ENCODE results near the gene PRPS1.
"Not testable (repeated sequence)": the region's sequence is repeated elsewhere in the genome, so short reads cannot be mapped to it uniquely, and the experiment has no call there.

PRPS1 gene

GRCh38 chrX:107629540-107629909 lies 1.2 kb downstream of the PRPS1 start:
- DNase-seq (ENCODE audit: low read depth in 2 of 3, low spot score in 2 of 3) = no peak

GRCh38 chrX:107630031-107630689 lies 1.9 kb downstream of the PRPS1 start:
- DNase-seq (ENCODE audit: low read depth in 2 of 3, low spot score in 2 of 3) = no peak

GRCh38 chrX:107632346-107632745 lies 4.0 kb downstream of the PRPS1 start:
- no peak for DNase-seq (ENCODE audit: low read depth in 2 of 3, low spot score in 2 of 3)

GRCh38 chrX:107646735-107647134 lies 18.4 kb downstream of the PRPS1 start:
- DNase-seq (ENCODE audit: low read depth in 2 of 3, low spot score in 2 of 3) = no peak

- no peak for DNase-seq (ENCODE audit: low read depth in 2 of 3, low spot score in 2 of 3)
Observed at GRCh38 chrX:107648332-107648731, 20.0 kb downstream of the PRPS1 start.

GRCh38 chrX:107654566-107654871 lies 26.2 kb downstream of the PRPS1 start:
- no peak for DNase-seq (ENCODE audit: low read depth in 2 of 3, low spot score in 2 of 3)

- peak in 1 of 3 experiments; percentile 55 for DNase-seq (ENCODE audit: low read depth in 2 of 3, low spot score in 2 of 3)
Observed at GRCh38 chrX:107654872-107655761, 26.8 kb downstream of the PRPS1 start.

- no peak for DNase-seq (ENCODE audit: low read depth in 2 of 3, low spot score in 2 of 3)
Observed at GRCh38 chrX:107656978-107657377, 28.7 kb downstream of the PRPS1 start.

- DNase-seq (ENCODE audit: low read depth in 2 of 3, low spot score in 2 of 3) = no peak
Observed at GRCh38 chrX:107658660-107659059, 30.4 kb downstream of the PRPS1 start.

- no peak for DNase-seq (ENCODE audit: low read depth in 2 of 3, low spot score in 2 of 3)
Observed at GRCh38 chrX:107659286-107659685, 31.0 kb downstream of the PRPS1 start.

- DNase-seq (ENCODE audit: low read depth in 2 of 3, low spot score in 2 of 3) = no peak
Observed at GRCh38 chrX:107659768-107660167, 31.5 kb downstream of the PRPS1 start.

- DNase-seq (ENCODE audit: low read depth in 2 of 3, low spot score in 2 of 3) = no peak
Observed at GRCh38 chrX:107662145-107662544, 33.8 kb downstream of the PRPS1 start.

GRCh38 chrX:107662824-107663223 lies 34.5 kb downstream of the PRPS1 start:
- no peak for DNase-seq (ENCODE audit: low read depth in 2 of 3, low spot score in 2 of 3)

GRCh38 chrX:107666931-107667330 lies 38.6 kb downstream of the PRPS1 start:
- no peak for DNase-seq (ENCODE audit: low read depth in 2 of 3, low spot score in 2 of 3)

GRCh38 chrX:107667426-107667825 lies 39.1 kb downstream of the PRPS1 start:
- no peak for DNase-seq (ENCODE audit: low read depth in 2 of 3, low spot score in 2 of 3)

- not testable (repeated sequence) for DNase-seq (ENCODE audit: low read depth in 2 of 3, low spot score in 2 of 3)
Observed at GRCh38 chrX:107668710-107669109, 40.4 kb downstream of the PRPS1 start.

GRCh38 chrX:107669261-107669660 lies 41.0 kb downstream of the PRPS1 start:
- DNase-seq (ENCODE audit: low read depth in 2 of 3, low spot score in 2 of 3) = no peak

GRCh38 chrX:107669885-107670628 lies 41.7 kb downstream of the PRPS1 start:
- DNase-seq (ENCODE audit: low read depth in 2 of 3, low spot score in 2 of 3) = no peak

GRCh38 chrX:107671256-107671655 lies 42.9 kb downstream of the PRPS1 start:
- DNase-seq (ENCODE audit: low read depth in 2 of 3, low spot score in 2 of 3) = not testable (repeated sequence)

- DNase-seq (ENCODE audit: low read depth in 2 of 3, low spot score in 2 of 3) = peak in 1 of 3 experiments; percentile 62
Observed at GRCh38 chrX:107672955-107673378, 44.7 kb downstream of the PRPS1 start.

GRCh38 chrX:107673431-107673830 lies 45.1 kb downstream of the PRPS1 start:
- no peak for DNase-seq (ENCODE audit: low read depth in 2 of 3, low spot score in 2 of 3)

- DNase-seq (ENCODE audit: low read depth in 2 of 3, low spot score in 2 of 3) = peak; percentile 41 to 87 (median 61)
Observed at GRCh38 chrX:107673933-107674479, 45.7 kb downstream of the PRPS1 start.
